HCT116 (cell line): ENCODE data around the gene ARHGEF9.

Experiments
- ELF1 ChIP-seq: IDR thresholded peaks from 2 replicates; pipeline ENCODE4 v1.6.1; 2012; ENCODE audit warnings: low read depth, borderline replicate concordance
- EZH2 ChIP-seq: fragments of 200-600 bp; sonication (generic); IDR thresholded peaks from 2 replicates; pipeline ENCODE4 v1.6.1; 2017; ENCODE audit warnings: antibody characterized with exemption, mixed run types
- POLR2A ChIP-seq: IDR thresholded peaks from 2 replicates; pipeline ENCODE4 v1.7.0; 2011; ENCODE audit warnings: borderline replicate concordance; ENCODE audit not compliant: insufficient read depth, insufficient read length; ENCODE audit errors: extremely low read depth
- POLR2AphosphoS5 ChIP-seq: IDR thresholded peaks from 2 replicates; pipeline ENCODE4 v1.6.1; 2011; ENCODE audit warnings: mild to moderate bottlenecking, low read depth, low read length, moderate library complexity
- RAD21 ChIP-seq: IDR thresholded peaks from 2 replicates; pipeline ENCODE4 v1.6.1; 2012; ENCODE audit warnings: low read depth, mild to moderate bottlenecking
- SRF ChIP-seq: IDR thresholded peaks from 2 replicates; pipeline ENCODE4 v1.6.1; 2012; ENCODE audit warnings: low read depth
- YY1 ChIP-seq: IDR thresholded peaks from 2 replicates; pipeline ENCODE4 v1.6.1; 2011; ENCODE audit warnings: low read length, low read depth, moderate library complexity, mild to moderate bottlenecking; ENCODE audit not compliant: insufficient replicate concordance; ENCODE audit errors: extremely low read depth
- ZFX ChIP-seq: fragments of 450-650 bp; IDR thresholded peaks from 2 replicates; pipeline ENCODE4 v1.6.1; 2017
- TF ChIP-seq, protein P1 (sequence below), 3 experiments: fragments of 200-600 bp in 1 of 3; sonication (generic) in 1 of 3; IDR thresholded peaks in 2 of 3; conservative IDR thresholded peaks in 1 of 3; 2 replicates each; pipeline ENCODE4 v1.5.1; 2012 to 2017; ENCODE audit warnings: low read depth in 2 of 3, low read length in 2 of 3, antibody characterized with exemption in 1 of 3, borderline replicate concordance in 1 of 3, control low read depth in 1 of 3, mild to moderate bottlenecking in 1 of 3, mixed read lengths in 1 of 3, mixed run types in 1 of 3, moderate library complexity in 1 of 3; ENCODE audit not compliant: insufficient read depth in 1 of 3
- TF ChIP-seq, protein P2 (sequence below): IDR thresholded peaks from 2 replicates; pipeline ENCODE4 v1.6.1; 2012; ENCODE audit warnings: low read depth
- TF ChIP-seq, protein P3 (sequence below): IDR thresholded peaks from 2 replicates; pipeline ENCODE4 v1.6.1; 2012
- TF ChIP-seq, protein P4 (sequence below): IDR thresholded peaks from 2 replicates; pipeline ENCODE4 v1.6.1; 2012

DNA sequence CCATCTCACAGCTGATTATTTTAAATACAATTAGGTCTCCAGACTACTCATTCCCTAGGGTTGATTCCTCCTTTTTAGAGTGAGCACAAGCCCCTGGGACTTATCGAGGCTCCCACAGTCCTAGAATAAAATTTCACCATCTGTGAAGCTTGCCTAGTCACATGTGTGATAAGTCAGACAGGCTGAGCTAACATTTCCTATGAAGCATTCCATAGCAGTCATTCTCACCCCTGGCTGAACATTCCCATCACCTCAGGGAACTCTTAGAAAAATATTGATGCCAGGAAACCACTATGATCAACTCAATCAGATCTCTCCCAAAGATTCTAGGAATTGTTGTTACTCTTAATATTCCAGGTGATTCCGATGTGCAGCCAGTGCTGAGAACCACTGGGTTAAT is 37.7 kb downstream of the ARHGEF9 start:
- no peak for TF ChIP-seq POLR2AphosphoS5
- no peak for TF ChIP-seq SRF
- no peak for TF ChIP-seq RAD21
- TF ChIP-seq, protein P1, sequence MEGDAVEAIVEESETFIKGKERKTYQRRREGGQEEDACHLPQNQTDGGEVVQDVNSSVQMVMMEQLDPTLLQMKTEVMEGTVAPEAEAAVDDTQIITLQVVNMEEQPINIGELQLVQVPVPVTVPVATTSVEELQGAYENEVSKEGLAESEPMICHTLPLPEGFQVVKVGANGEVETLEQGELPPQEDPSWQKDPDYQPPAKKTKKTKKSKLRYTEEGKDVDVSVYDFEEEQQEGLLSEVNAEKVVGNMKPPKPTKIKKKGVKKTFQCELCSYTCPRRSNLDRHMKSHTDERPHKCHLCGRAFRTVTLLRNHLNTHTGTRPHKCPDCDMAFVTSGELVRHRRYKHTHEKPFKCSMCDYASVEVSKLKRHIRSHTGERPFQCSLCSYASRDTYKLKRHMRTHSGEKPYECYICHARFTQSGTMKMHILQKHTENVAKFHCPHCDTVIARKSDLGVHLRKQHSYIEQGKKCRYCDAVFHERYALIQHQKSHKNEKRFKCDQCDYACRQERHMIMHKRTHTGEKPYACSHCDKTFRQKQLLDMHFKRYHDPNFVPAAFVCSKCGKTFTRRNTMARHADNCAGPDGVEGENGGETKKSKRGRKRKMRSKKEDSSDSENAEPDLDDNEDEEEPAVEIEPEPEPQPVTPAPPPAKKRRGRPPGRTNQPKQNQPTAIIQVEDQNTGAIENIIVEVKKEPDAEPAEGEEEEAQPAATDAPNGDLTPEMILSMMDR (IDR thresholded peaks at IDR 0.05 in 2 of 3, conservative IDR thresholded peaks at IDR 0.05 in 1 of 3; ENCODE audit: borderline replicate concordance in 1 of 3, insufficient read depth in 1 of 3, low read depth in 2 of 3, low read length in 2 of 3), result no peak
- TF ChIP-seq, protein P2, sequence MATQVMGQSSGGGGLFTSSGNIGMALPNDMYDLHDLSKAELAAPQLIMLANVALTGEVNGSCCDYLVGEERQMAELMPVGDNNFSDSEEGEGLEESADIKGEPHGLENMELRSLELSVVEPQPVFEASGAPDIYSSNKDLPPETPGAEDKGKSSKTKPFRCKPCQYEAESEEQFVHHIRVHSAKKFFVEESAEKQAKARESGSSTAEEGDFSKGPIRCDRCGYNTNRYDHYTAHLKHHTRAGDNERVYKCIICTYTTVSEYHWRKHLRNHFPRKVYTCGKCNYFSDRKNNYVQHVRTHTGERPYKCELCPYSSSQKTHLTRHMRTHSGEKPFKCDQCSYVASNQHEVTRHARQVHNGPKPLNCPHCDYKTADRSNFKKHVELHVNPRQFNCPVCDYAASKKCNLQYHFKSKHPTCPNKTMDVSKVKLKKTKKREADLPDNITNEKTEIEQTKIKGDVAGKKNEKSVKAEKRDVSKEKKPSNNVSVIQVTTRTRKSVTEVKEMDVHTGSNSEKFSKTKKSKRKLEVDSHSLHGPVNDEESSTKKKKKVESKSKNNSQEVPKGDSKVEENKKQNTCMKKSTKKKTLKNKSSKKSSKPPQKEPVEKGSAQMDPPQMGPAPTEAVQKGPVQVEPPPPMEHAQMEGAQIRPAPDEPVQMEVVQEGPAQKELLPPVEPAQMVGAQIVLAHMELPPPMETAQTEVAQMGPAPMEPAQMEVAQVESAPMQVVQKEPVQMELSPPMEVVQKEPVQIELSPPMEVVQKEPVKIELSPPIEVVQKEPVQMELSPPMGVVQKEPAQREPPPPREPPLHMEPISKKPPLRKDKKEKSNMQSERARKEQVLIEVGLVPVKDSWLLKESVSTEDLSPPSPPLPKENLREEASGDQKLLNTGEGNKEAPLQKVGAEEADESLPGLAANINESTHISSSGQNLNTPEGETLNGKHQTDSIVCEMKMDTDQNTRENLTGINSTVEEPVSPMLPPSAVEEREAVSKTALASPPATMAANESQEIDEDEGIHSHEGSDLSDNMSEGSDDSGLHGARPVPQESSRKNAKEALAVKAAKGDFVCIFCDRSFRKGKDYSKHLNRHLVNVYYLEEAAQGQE, result no peak
- no peak for TF ChIP-seq EZH2
- no peak for TF ChIP-seq ZFX
- TF ChIP-seq YY1, result no peak
- no peak for TF ChIP-seq POLR2A
- no peak for TF ChIP-seq ELF1
- TF ChIP-seq, protein P3, sequence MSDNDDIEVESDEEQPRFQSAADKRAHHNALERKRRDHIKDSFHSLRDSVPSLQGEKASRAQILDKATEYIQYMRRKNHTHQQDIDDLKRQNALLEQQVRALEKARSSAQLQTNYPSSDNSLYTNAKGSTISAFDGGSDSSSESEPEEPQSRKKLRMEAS, result no peak
- TF ChIP-seq, protein P4, sequence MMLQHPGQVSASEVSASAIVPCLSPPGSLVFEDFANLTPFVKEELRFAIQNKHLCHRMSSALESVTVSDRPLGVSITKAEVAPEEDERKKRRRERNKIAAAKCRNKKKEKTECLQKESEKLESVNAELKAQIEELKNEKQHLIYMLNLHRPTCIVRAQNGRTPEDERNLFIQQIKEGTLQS, result no peak
